ENCODE measurements around the gene SRM.
A peak's percentile ranks its signal among the peaks of the same experiment; 100 is the strongest.

DNA sequence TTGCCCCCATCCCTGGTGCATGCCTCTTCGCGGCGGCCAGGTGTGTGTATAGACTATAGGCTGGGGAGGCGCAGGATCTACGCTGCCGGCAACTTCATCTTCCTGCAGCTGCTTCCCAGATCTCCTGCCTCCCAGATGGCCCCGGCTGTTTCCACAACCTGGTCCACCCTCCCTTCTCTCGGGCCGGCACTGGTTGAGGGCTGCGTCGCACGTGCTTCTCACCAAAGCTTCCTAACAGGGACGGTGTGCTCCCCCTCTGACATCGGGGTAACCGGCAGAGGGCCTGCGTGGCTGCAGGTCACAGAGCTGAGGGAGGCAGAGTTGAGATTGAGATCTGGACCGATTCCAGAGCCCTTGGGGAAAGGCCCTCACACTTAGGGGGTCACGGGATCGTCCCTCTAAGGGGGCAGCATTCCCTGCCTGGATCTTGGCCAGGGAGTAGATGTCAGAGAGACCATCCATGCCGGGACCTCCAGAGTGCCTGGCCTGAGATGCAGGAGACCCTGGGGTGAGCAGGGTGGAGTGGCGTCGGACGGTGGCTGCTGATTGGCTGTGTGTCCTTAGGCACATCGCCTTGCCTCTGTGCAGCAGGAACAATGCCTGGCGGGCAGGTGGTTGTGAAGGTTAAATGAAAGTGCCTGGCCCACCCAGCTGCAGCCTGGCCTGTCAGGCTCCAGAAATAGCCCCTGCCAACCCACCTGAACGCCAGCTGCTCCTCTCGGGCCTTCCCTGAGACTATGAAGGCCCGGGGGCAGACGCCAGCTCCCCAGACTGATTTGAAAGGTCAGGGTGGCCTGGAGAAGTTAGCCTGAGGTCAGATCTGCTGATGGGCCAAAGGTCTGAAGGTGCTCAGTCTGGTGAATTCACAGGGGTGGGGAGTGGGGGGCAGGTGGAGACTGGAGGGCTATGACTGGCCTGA, 6.7 kb downstream of the SRM start:
- TF ChIP-seq, protein P1, sequence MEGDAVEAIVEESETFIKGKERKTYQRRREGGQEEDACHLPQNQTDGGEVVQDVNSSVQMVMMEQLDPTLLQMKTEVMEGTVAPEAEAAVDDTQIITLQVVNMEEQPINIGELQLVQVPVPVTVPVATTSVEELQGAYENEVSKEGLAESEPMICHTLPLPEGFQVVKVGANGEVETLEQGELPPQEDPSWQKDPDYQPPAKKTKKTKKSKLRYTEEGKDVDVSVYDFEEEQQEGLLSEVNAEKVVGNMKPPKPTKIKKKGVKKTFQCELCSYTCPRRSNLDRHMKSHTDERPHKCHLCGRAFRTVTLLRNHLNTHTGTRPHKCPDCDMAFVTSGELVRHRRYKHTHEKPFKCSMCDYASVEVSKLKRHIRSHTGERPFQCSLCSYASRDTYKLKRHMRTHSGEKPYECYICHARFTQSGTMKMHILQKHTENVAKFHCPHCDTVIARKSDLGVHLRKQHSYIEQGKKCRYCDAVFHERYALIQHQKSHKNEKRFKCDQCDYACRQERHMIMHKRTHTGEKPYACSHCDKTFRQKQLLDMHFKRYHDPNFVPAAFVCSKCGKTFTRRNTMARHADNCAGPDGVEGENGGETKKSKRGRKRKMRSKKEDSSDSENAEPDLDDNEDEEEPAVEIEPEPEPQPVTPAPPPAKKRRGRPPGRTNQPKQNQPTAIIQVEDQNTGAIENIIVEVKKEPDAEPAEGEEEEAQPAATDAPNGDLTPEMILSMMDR (IDR thresholded peaks at IDR 0.05 in 8 of 11, conservative IDR thresholded peaks at IDR 0.05 in 3 of 11): no peak
- TF ChIP-seq POLR2AphosphoS5 (IDR thresholded peaks at IDR 0.05): peak; percentile 34 to 73 (median 51)
- no peak for TF ChIP-seq POLR2A (IDR thresholded peaks at IDR 0.05)
